Tibial nerve (tissue), 4 donors: Measurements from ENCODE around the gene ANKRD11.

Experiments
- EP300 ChIP-seq, 2 donors: sonication (generic); formaldehyde crosslinking; IDR thresholded peaks; one replicate each; pipeline ENCODE4 v1.6.1; 2017; ENCODE audit warnings: antibody characterized with exemption in 2 of 2, mild to moderate bottlenecking in 1 of 2
- TF ChIP-seq, protein P1 (sequence below), 5 experiments: fragments of 200-600 bp in 3 of 5; fragments of 450-650 bp in 2 of 5; sonication (generic) in 3 of 5; IDR thresholded peaks; one replicate each; pipeline ENCODE4 v1.5.1; 2016 to 2019; ENCODE audit warnings: antibody characterized with exemption in 5 of 5, mild to moderate bottlenecking in 3 of 5, moderate library complexity in 2 of 5

GRCh38 chr16:89446136-89446974 lies 44.0 kb downstream of the ANKRD11 start:
- TF ChIP-seq, protein P1, sequence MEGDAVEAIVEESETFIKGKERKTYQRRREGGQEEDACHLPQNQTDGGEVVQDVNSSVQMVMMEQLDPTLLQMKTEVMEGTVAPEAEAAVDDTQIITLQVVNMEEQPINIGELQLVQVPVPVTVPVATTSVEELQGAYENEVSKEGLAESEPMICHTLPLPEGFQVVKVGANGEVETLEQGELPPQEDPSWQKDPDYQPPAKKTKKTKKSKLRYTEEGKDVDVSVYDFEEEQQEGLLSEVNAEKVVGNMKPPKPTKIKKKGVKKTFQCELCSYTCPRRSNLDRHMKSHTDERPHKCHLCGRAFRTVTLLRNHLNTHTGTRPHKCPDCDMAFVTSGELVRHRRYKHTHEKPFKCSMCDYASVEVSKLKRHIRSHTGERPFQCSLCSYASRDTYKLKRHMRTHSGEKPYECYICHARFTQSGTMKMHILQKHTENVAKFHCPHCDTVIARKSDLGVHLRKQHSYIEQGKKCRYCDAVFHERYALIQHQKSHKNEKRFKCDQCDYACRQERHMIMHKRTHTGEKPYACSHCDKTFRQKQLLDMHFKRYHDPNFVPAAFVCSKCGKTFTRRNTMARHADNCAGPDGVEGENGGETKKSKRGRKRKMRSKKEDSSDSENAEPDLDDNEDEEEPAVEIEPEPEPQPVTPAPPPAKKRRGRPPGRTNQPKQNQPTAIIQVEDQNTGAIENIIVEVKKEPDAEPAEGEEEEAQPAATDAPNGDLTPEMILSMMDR (IDR thresholded peaks at IDR 0.05) = no peak
- no peak for TF ChIP-seq EP300 (IDR thresholded peaks at IDR 0.05)
